ENCODE data around the gene GALNT2.

The GALNT2 gene

GRCh38 chr1:230283678-230284077 lies 216.6 kb downstream of the GALNT2 start:
- Histone ChIP-seq H3K4me1 (ENCODE audit: control insufficient read depth, insufficient read depth, low read length) (no peaks in the 10 kb centered on the region), H3K4me3 (ENCODE audit: low read depth, low read length) (no peak overlapping the region), H3K9ac (ENCODE audit: low read depth, low read length) (no peak overlapping the region), H3K27me3 (ENCODE audit: control insufficient read depth, insufficient read depth, low read length) (no peaks in the 10 kb centered on the region), H3K36me3 (ENCODE audit: control insufficient read depth, insufficient read depth, low read length) (peaks cover 3% of the 10 kb centered on the region), H3K9me3 (ENCODE audit: control insufficient read depth, insufficient read depth, low read length) (no peaks in the 10 kb centered on the region)

- H3K36me3 ChIP-seq (ENCODE audit: control insufficient read depth, insufficient read depth, low read length), result no peaks in the 10 kb centered on the region
- H3K4me1 ChIP-seq (ENCODE audit: control insufficient read depth, insufficient read depth, low read length), result no peaks in the 10 kb centered on the region
- no peaks in the 10 kb centered on the region for H3K27me3 ChIP-seq (ENCODE audit: control insufficient read depth, insufficient read depth, low read length)
- no peak overlapping the region for H3K4me3 ChIP-seq (ENCODE audit: low read depth, low read length)
- H3K9me3 ChIP-seq (ENCODE audit: control insufficient read depth, insufficient read depth, low read length), result no peaks in the 10 kb centered on the region
- H3K9ac ChIP-seq (ENCODE audit: low read depth, low read length), result no peak overlapping the region
Observed at GRCh38 chr1:230284891-230285290, 217.9 kb downstream of the GALNT2 start.

- no peaks in the 10 kb centered on the region for H3K36me3 ChIP-seq (ENCODE audit: control insufficient read depth, insufficient read depth, low read length)
- no peaks in the 10 kb centered on the region for H3K4me1 ChIP-seq (ENCODE audit: control insufficient read depth, insufficient read depth, low read length)
- no peaks in the 10 kb centered on the region for H3K27me3 ChIP-seq (ENCODE audit: control insufficient read depth, insufficient read depth, low read length)
- no peaks in the 10 kb centered on the region for H3K9me3 ChIP-seq (ENCODE audit: control insufficient read depth, insufficient read depth, low read length)
- H3K4me3 ChIP-seq (ENCODE audit: low read depth, low read length), result no peak overlapping the region
- H3K9ac ChIP-seq (ENCODE audit: low read depth, low read length), result no peak overlapping the region
Observed at GRCh38 chr1:230285351-230285750, 218.3 kb downstream of the GALNT2 start.

- no peak overlapping the region for H3K9ac ChIP-seq (ENCODE audit: low read depth, low read length)
Observed at GRCh38 chr1:230286166-230286889, 219.3 kb downstream of the GALNT2 start.

GRCh38 chr1:230286890-230287269 lies 219.8 kb downstream of the GALNT2 start:
- no peak overlapping the region for H3K9ac ChIP-seq (ENCODE audit: low read depth, low read length)
- no peaks in the 10 kb centered on the region for H3K9me3 ChIP-seq (ENCODE audit: control insufficient read depth, insufficient read depth, low read length)
- H3K27me3 ChIP-seq (ENCODE audit: control insufficient read depth, insufficient read depth, low read length), result no peaks in the 10 kb centered on the region
- no peak overlapping the region for H3K4me3 ChIP-seq (ENCODE audit: low read depth, low read length)
- H3K4me1 ChIP-seq (ENCODE audit: control insufficient read depth, insufficient read depth, low read length), result no peaks in the 10 kb centered on the region
- no peaks in the 10 kb centered on the region for H3K36me3 ChIP-seq (ENCODE audit: control insufficient read depth, insufficient read depth, low read length)

More at GRCh38 chr1:230286166-230286889, 219.3 kb downstream of the GALNT2 start:
- Histone ChIP-seq H3K36me3 (ENCODE audit: control insufficient read depth, insufficient read depth, low read length) (no peaks in the 10 kb centered on the region), H3K4me3 (ENCODE audit: low read depth, low read length) (no peak overlapping the region), H3K4me1 (ENCODE audit: control insufficient read depth, insufficient read depth, low read length) (no peaks in the 10 kb centered on the region), H3K27me3 (ENCODE audit: control insufficient read depth, insufficient read depth, low read length) (no peaks in the 10 kb centered on the region), H3K9me3 (ENCODE audit: control insufficient read depth, insufficient read depth, low read length) (no peaks in the 10 kb centered on the region)

- Histone ChIP-seq H3K27me3 (ENCODE audit: control insufficient read depth, insufficient read depth, low read length) (peaks cover under 1% of the 10 kb centered on the region), H3K9ac (ENCODE audit: low read depth, low read length) (no peak overlapping the region), H3K36me3 (ENCODE audit: control insufficient read depth, insufficient read depth, low read length) (no peaks in the 10 kb centered on the region), H3K4me1 (ENCODE audit: control insufficient read depth, insufficient read depth, low read length) (no peaks in the 10 kb centered on the region), H3K9me3 (ENCODE audit: control insufficient read depth, insufficient read depth, low read length) (no peaks in the 10 kb centered on the region), H3K4me3 (ENCODE audit: low read depth, low read length) (no peak overlapping the region)
Observed at GRCh38 chr1:230287674-230288315, 220.8 kb downstream of the GALNT2 start.

GRCh38 chr1:230288641-230289349 lies 221.8 kb downstream of the GALNT2 start:
- Histone ChIP-seq H3K27me3 (ENCODE audit: control insufficient read depth, insufficient read depth, low read length) (peaks cover 5% of the 10 kb centered on the region), H3K9me3 (ENCODE audit: control insufficient read depth, insufficient read depth, low read length) (no peaks in the 10 kb centered on the region), H3K9ac (ENCODE audit: low read depth, low read length) (no peak overlapping the region), H3K4me3 (ENCODE audit: low read depth, low read length) (no peak overlapping the region), H3K36me3 (ENCODE audit: control insufficient read depth, insufficient read depth, low read length) (no peaks in the 10 kb centered on the region), H3K4me1 (ENCODE audit: control insufficient read depth, insufficient read depth, low read length) (no peaks in the 10 kb centered on the region)

GRCh38 chr1:230289350-230289644 lies 222.3 kb downstream of the GALNT2 start:
- Histone ChIP-seq H3K9ac (ENCODE audit: low read depth, low read length) (no peak overlapping the region), H3K9me3 (ENCODE audit: control insufficient read depth, insufficient read depth, low read length) (no peaks in the 10 kb centered on the region), H3K36me3 (ENCODE audit: control insufficient read depth, insufficient read depth, low read length) (no peaks in the 10 kb centered on the region), H3K4me1 (ENCODE audit: control insufficient read depth, insufficient read depth, low read length) (no peaks in the 10 kb centered on the region), H3K27me3 (ENCODE audit: control insufficient read depth, insufficient read depth, low read length) (peaks cover 5% of the 10 kb centered on the region), H3K4me3 (ENCODE audit: low read depth, low read length) (no peak overlapping the region)

- Histone ChIP-seq H3K9me3 (ENCODE audit: control insufficient read depth, insufficient read depth, low read length) (no peaks in the 10 kb centered on the region), H3K9ac (ENCODE audit: low read depth, low read length) (no peak overlapping the region), H3K27me3 (ENCODE audit: control insufficient read depth, insufficient read depth, low read length) (peaks cover 5% of the 10 kb centered on the region), H3K4me1 (ENCODE audit: control insufficient read depth, insufficient read depth, low read length) (no peaks in the 10 kb centered on the region), H3K4me3 (ENCODE audit: low read depth, low read length) (peak overlapping the region; percentile 69), H3K36me3 (ENCODE audit: control insufficient read depth, insufficient read depth, low read length) (no peaks in the 10 kb centered on the region)
Observed at GRCh38 chr1:230291731-230292620, 224.9 kb downstream of the GALNT2 start.

- Histone ChIP-seq H3K4me3 (ENCODE audit: low read depth, low read length) (peak overlapping the region; percentile 69), H3K27me3 (ENCODE audit: control insufficient read depth, insufficient read depth, low read length) (peaks cover 5% of the 10 kb centered on the region), H3K9me3 (ENCODE audit: control insufficient read depth, insufficient read depth, low read length) (no peaks in the 10 kb centered on the region), H3K36me3 (ENCODE audit: control insufficient read depth, insufficient read depth, low read length) (no peaks in the 10 kb centered on the region), H3K4me1 (ENCODE audit: control insufficient read depth, insufficient read depth, low read length) (no peaks in the 10 kb centered on the region), H3K9ac (ENCODE audit: low read depth, low read length) (no peak overlapping the region)
Observed at GRCh38 chr1:230292689-230293389, 225.8 kb downstream of the GALNT2 start.

GRCh38 chr1:230293390-230293700 lies 226.3 kb downstream of the GALNT2 start:
- Histone ChIP-seq H3K4me3 (ENCODE audit: low read depth, low read length) (no peak overlapping the region), H3K36me3 (ENCODE audit: control insufficient read depth, insufficient read depth, low read length) (no peaks in the 10 kb centered on the region), H3K9ac (ENCODE audit: low read depth, low read length) (no peak overlapping the region), H3K9me3 (ENCODE audit: control insufficient read depth, insufficient read depth, low read length) (no peaks in the 10 kb centered on the region), H3K27me3 (ENCODE audit: control insufficient read depth, insufficient read depth, low read length) (peaks cover 5% of the 10 kb centered on the region), H3K4me1 (ENCODE audit: control insufficient read depth, insufficient read depth, low read length) (no peaks in the 10 kb centered on the region)

Data from iPS-15b (cell line).